HG02970 (cell line): ENCODE measurements around the gene USH1G.

ENCODE experiments used
- ATAC-seq: cut with Tn5 transposase; IDR thresholded peaks from one replicate; pipeline ENCODE4 v1.9.1; 2021; ENCODE audit warnings: mild to moderate bottlenecking, moderate library complexity, moderate number of reproducible peaks; ENCODE audit not compliant: unreplicated experiment, low FRiP score

USH1G gene

GRCh38 chr17:74954665-74955421, 31.8 kb upstream of the USH1G start:
- ATAC-seq: no peak

- ATAC-seq: no peak
Observed at GRCh38 chr17:74954115-74954514, 31.1 kb upstream of the USH1G start.

- no peak for ATAC-seq
Observed at GRCh38 chr17:74953134-74953687, 30.2 kb upstream of the USH1G start.

- no peak for ATAC-seq
Observed at GRCh38 chr17:74952431-74953133, 29.5 kb upstream of the USH1G start.

- no peak for ATAC-seq
Observed at GRCh38 chr17:74951680-74952421, 28.8 kb upstream of the USH1G start.

- no peak for ATAC-seq
Observed at GRCh38 chr17:74951065-74951464, 28.0 kb upstream of the USH1G start.

GRCh38 chr17:74950207-74950606, 27.2 kb upstream of the USH1G start:
- ATAC-seq: no peak

- ATAC-seq: no peak
Observed at GRCh38 chr17:74949455-74950115, 26.5 kb upstream of the USH1G start.

- no peak for ATAC-seq
Observed at GRCh38 chr17:74947041-74947754, 24.1 kb upstream of the USH1G start.

GRCh38 chr17:74946641-74947040, 23.6 kb upstream of the USH1G start:
- no peak for ATAC-seq

GRCh38 chr17:74945543-74945942, 22.5 kb upstream of the USH1G start:
- ATAC-seq: no peak

- ATAC-seq: no peak
Observed at GRCh38 chr17:74943808-74944522, 20.9 kb upstream of the USH1G start.

- ATAC-seq: no peak
Observed at GRCh38 chr17:74941128-74941725, 18.2 kb upstream of the USH1G start.

- no peak for ATAC-seq
Observed at GRCh38 chr17:74939534-74939933, 16.5 kb upstream of the USH1G start.

GRCh38 chr17:74938194-74938950, 15.3 kb upstream of the USH1G start:
- ATAC-seq: no peak

- no peak for ATAC-seq
Observed at GRCh38 chr17:74937064-74938051, 14.3 kb upstream of the USH1G start.

- no peak for ATAC-seq
Observed at GRCh38 chr17:74936470-74936799, 13.4 kb upstream of the USH1G start.
